Osteocyte (in vitro differentiated cells): ENCODE results near the gene STAG3. TPM values are rescaled to one million over a fixed set of nuclear protein-coding genes. Genes with fewer than 3 reads are reported as not detected.
"Not testable (repeated sequence)": the region's sequence is repeated elsewhere in the genome, so short reads cannot be mapped to it uniquely, and the experiment has no call there.

Experiments used
- DNase-seq: peaks from one replicate; pipeline ENCODE4 v3.0.0; 2021; ENCODE audit warnings: mixed read lengths; ENCODE audit not compliant: unreplicated experiment; ENCODE audit errors: extremely low spot score
- H3K27ac Mint-ChIP-seq: one replicate; pipeline ENCODE4 v1.8.0; 2021; ENCODE audit warnings: mild to moderate bottlenecking, mixed read lengths; ENCODE audit not compliant: unreplicated experiment
- H3K27me3 Mint-ChIP-seq: one replicate; pipeline ENCODE4 v1.8.0; 2021; ENCODE audit warnings: mixed read lengths; ENCODE audit not compliant: unreplicated experiment
- H3K36me3 Mint-ChIP-seq: one replicate; pipeline ENCODE4 v1.8.0; 2021; ENCODE audit warnings: mixed read lengths; ENCODE audit not compliant: unreplicated experiment
- H3K4me1 Mint-ChIP-seq: one replicate; pipeline ENCODE4 v1.8.0; 2021; ENCODE audit warnings: mixed read lengths; ENCODE audit not compliant: unreplicated experiment
- H3K4me3 Mint-ChIP-seq: one replicate; pipeline ENCODE4 v1.8.0; 2021; ENCODE audit warnings: mild to moderate bottlenecking, moderate library complexity, mixed read lengths; ENCODE audit not compliant: unreplicated experiment
- H3K9me3 Mint-ChIP-seq: one replicate; pipeline ENCODE4 v1.8.0; 2021; ENCODE audit warnings: mixed read lengths; ENCODE audit not compliant: unreplicated experiment
- microRNA-seq: library from miRNA; unstranded; fragments of <30 nt; microRNA quantifications from one replicate; pipeline ENCODE4 v1.1.0, GENCODE V29; 2020; ENCODE audit not compliant: unreplicated experiment
- total RNA-seq: library from RNA; stranded (reverse); gene quantifications from 2 replicates; pipeline ENCODE4 v1.2.1, GENCODE V29; 2021
- TF ChIP-seq, protein P1 (sequence below): fragments of 200-600 bp; sonication (generic); IDR thresholded peaks from 2 replicates; pipeline ENCODE4 v1.5.0; 2021; ENCODE audit warnings: antibody characterized with exemption, mild to moderate bottlenecking, moderate library complexity

STAG3 gene
- total RNA-seq, 1 donor from 2014 or later = 1.5 TPM

DNA sequence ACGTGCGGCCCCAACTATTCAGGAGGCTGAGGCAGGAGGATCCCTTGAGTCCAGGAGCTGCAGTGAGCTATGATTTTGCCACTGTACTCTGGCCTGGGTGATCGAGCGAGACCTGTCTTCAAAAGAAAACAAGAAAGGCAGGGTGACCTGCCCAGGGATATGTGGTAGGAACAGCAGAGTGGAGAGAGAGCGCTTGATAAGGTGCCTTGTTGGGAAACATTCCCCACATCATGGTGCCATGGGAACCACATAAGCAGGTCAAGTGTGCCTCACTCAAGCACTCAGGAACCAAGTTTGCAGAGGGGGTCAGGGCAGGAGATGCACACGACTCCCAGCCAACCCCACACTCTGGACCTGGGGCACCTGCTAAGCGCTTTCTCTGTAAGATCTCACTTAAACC, 79.3 kb downstream of the STAG3 start:
- Mint-ChIP-seq H3K4me3 (no peak overlapping the region), H3K27ac (no peak overlapping the region), H3K36me3 (no peaks in the 10 kb centered on the region), H3K4me1 (no peaks in the 10 kb centered on the region), H3K9me3 (no peaks in the 10 kb centered on the region), H3K27me3 (no peaks in the 10 kb centered on the region)
- TF ChIP-seq, protein P1, sequence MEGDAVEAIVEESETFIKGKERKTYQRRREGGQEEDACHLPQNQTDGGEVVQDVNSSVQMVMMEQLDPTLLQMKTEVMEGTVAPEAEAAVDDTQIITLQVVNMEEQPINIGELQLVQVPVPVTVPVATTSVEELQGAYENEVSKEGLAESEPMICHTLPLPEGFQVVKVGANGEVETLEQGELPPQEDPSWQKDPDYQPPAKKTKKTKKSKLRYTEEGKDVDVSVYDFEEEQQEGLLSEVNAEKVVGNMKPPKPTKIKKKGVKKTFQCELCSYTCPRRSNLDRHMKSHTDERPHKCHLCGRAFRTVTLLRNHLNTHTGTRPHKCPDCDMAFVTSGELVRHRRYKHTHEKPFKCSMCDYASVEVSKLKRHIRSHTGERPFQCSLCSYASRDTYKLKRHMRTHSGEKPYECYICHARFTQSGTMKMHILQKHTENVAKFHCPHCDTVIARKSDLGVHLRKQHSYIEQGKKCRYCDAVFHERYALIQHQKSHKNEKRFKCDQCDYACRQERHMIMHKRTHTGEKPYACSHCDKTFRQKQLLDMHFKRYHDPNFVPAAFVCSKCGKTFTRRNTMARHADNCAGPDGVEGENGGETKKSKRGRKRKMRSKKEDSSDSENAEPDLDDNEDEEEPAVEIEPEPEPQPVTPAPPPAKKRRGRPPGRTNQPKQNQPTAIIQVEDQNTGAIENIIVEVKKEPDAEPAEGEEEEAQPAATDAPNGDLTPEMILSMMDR = no peak
- DNase-seq = no peak

DNA sequence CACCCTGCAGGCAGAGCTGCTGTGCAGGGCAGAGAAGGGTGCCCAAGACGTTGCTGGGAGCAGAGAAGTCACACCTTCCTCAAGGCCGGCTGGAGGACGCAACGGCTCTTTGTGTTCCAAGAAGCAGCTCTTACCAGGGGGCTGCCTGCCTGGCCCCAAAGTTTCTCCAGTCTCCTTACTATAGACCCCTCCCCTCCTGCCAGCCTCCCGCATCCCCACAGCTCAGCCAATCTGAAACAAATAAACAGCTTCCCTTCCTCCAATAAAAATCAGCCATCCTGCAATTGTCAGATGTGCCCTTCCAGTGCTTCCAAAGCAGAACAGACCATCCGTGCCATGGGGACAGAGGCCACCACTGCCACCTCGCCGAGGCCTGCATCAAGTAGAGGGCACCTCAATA, 82.3 kb downstream of the STAG3 start:
- not testable (repeated sequence) for H3K27me3 Mint-ChIP-seq, DNase-seq, H3K36me3 Mint-ChIP-seq

DNA sequence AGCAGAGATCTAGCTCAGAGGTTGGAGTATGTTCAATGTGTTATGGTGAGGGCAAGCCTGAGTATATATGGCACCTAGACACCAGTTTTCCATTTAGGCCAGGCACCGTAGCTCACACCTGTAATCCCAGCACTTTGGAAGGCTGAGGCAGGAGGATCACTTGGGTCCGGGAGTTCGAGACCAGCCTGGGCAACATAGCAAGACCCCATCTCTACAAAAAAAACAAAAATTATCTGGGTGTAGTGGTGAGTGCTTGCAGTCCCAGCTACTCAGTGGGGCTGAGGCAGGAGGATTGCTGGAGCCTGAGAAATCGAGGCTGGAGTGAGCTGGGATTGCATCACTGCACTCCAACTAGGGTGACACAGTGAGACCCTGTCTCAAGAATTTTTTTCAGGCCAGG, 85.2 kb downstream of the STAG3 start:
- H3K27me3 Mint-ChIP-seq, H3K36me3 Mint-ChIP-seq: not testable (repeated sequence)
- H3K4me1 Mint-ChIP-seq = peaks cover 14% of the 10 kb centered on the region

More for the DNA sequence above, 82.3 kb downstream of the STAG3 start:
- H3K4me3 Mint-ChIP-seq, H3K4me1 Mint-ChIP-seq, H3K27ac Mint-ChIP-seq, H3K9me3 Mint-ChIP-seq: not testable (repeated sequence)

More for the DNA sequence above, 85.2 kb downstream of the STAG3 start:
- not testable (repeated sequence) for H3K4me3 Mint-ChIP-seq, H3K9me3 Mint-ChIP-seq, H3K27ac Mint-ChIP-seq, DNase-seq

Small RNA genes lying within 50 kb of the gene (microRNA-seq; reads per million reads assigned to microRNA genes)
- not detected for gene MIR4658

Other genes starting within 250 kb of the STAG3 start
- not detected in 2 replicates for gene GJC3, start 248.3 kb upstream of the STAG3 start, total RNA-seq
- gene AZGP1, start 201.9 kb upstream of the STAG3 start, total RNA-seq = not detected in 2 replicates
- 84.1 and 90.4 TPM in 2 replicates for gene ZKSCAN1, start 162.3 kb upstream of the STAG3 start, total RNA-seq
- gene ZSCAN21, start 128.1 kb upstream of the STAG3 start, total RNA-seq = 13.9 and 14.6 TPM in 2 replicates
- gene ZNF3, start 96.2 kb upstream of the STAG3 start, total RNA-seq = 35.4 and 39.2 TPM in 2 replicates
- gene COPS6, start 88.9 kb upstream of the STAG3 start, total RNA-seq = 93.7 and 101 TPM in 2 replicates
- 73.3 and 77.8 TPM in 2 replicates for gene MCM7, start 76.5 kb upstream of the STAG3 start, total RNA-seq
- gene AP4M1, start 76.3 kb upstream of the STAG3 start, total RNA-seq = 22.0 and 27.4 TPM in 2 replicates
- 62.8 and 63.9 TPM in 2 replicates for gene TAF6, start 58.6 kb upstream of the STAG3 start, total RNA-seq
- 33.6 and 36.7 TPM in 2 replicates for gene CNPY4, start 58.3 kb upstream of the STAG3 start, total RNA-seq
- gene MBLAC1, start 51.0 kb upstream of the STAG3 start, total RNA-seq = 2.3 TPM in 2 replicates
- 111 and 123 TPM in 2 replicates for gene LAMTOR4, start 29.0 kb upstream of the STAG3 start, total RNA-seq
- 18.2 and 20.3 TPM in 2 replicates for gene TRAPPC14, start 19.2 kb upstream of the STAG3 start, total RNA-seq
- 2.9 and 3.6 TPM in 2 replicates for gene GAL3ST4, start 9.3 kb upstream of the STAG3 start, total RNA-seq
- gene GPC2, start 537 bp upstream of the STAG3 start, total RNA-seq = 8.1 and 12.6 TPM in 2 replicates
- not detected in 2 replicates for gene PVRIG, start 42.0 kb downstream of the STAG3 start, total RNA-seq
- not detected in 2 replicates for gene SPDYE3, start 129.8 kb downstream of the STAG3 start, total RNA-seq
- gene PILRB, start 180.2 kb downstream of the STAG3 start, total RNA-seq = 31.7 and 38.7 TPM in 2 replicates
- gene PILRA, start 195.6 kb downstream of the STAG3 start, total RNA-seq = 1.8 and 2.5 TPM in 2 replicates